LNCaP clone FGC (cell line): Measurements from ENCODE around the gene POU2F3.
"Not testable (repeated sequence)": the region's sequence is repeated elsewhere in the genome, so short reads cannot be mapped to it uniquely, and the experiment has no call there.

ENCODE experiments used
- DNase-seq: peaks from one replicate; pipeline ENCODE4 v3.0.0-alpha.2; 2011; ENCODE audit warnings: low read depth
- H3K4me3 ChIP-seq: 2 replicates; pipeline ENCODE4 v1.5.1; 2011; ENCODE audit warnings: mild to moderate bottlenecking, low read depth, low read length, control low read depth
- TF ChIP-seq, protein P1 (sequence below): IDR thresholded peaks from 2 replicates; pipeline ENCODE4 v1.5.1; 2012; ENCODE audit warnings: mild to moderate bottlenecking; ENCODE audit not compliant: control insufficient read depth, insufficient read depth; ENCODE audit errors: extremely low read depth

POU2F3 gene

GRCh38 chr11:120241277-120241676 is 1.3 kb downstream of the POU2F3 start:
- TF ChIP-seq, protein P1, sequence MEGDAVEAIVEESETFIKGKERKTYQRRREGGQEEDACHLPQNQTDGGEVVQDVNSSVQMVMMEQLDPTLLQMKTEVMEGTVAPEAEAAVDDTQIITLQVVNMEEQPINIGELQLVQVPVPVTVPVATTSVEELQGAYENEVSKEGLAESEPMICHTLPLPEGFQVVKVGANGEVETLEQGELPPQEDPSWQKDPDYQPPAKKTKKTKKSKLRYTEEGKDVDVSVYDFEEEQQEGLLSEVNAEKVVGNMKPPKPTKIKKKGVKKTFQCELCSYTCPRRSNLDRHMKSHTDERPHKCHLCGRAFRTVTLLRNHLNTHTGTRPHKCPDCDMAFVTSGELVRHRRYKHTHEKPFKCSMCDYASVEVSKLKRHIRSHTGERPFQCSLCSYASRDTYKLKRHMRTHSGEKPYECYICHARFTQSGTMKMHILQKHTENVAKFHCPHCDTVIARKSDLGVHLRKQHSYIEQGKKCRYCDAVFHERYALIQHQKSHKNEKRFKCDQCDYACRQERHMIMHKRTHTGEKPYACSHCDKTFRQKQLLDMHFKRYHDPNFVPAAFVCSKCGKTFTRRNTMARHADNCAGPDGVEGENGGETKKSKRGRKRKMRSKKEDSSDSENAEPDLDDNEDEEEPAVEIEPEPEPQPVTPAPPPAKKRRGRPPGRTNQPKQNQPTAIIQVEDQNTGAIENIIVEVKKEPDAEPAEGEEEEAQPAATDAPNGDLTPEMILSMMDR, result no peak
- DNase-seq, result peak; percentile 78
- no peak overlapping the region for H3K4me3 ChIP-seq

- no peak for DNase-seq
- no peak overlapping the region for H3K4me3 ChIP-seq
- TF ChIP-seq, protein P1, result no peak
These were observed 3.3 kb downstream of the POU2F3 start for GRCh38 chr11:120243221-120243620.

DNA sequence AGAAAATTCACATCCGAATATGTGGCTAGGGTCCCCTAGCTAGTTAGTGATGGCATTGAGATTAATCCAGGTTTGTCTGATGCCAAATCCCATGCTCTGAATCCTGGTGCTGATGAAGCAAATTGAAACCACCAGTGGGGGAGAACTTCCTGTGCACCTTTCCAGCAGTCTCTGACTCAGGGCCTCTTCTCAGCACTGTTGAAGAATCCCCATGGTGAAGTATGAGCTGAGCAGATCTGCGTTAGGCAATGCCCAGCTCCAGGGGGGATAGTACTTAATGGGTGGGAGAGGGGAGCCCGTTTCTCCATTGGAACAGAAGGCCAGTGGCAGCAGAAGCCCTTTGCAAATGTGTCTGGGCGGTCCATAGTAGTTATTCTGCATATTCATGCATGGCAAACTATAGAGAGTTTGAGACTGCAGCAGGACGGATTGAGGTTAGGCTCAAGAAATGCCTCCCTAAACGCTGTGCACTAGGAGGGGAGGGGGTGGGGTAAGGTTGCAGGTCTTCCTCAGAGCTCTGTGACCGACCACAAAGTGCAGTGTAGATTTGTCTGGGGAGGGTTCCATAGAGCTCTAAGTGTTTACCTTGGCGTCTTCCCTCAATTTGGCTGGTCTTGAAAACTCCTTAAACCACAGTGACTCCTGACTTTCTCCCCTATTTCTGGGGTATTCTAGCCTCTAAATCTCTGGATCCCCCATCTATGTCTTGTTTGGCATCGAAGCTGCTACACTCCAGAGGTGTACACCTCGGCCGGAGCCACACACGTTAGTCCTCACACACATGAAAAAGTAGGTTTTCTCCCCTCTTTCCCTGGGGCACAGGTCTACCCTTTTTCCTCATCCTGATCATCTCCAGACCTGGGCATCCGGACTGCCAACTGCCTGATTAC is 4.8 kb downstream of the POU2F3 start:
- no peak overlapping the region for H3K4me3 ChIP-seq
- no peak for DNase-seq
- TF ChIP-seq, protein P1, result no peak

DNA sequence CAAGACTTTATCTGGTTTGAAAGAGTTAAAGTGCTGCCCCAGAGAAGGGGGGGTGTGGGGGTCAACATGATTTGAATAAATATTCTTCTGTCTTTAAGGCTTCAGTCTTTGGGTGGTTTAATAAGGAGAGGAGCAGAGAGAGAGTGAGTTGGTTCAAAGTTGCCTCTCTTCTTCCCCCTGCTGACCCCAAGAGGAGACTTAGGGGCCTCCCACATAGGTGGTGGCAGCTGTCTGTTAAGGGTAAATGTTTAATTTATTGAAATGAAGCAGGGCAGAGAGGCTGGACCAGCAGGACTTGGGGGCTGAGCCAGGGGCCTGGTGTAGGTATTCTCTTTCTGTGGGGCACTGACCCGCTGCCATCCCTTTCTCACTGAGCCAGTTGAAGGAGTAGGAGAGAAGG is 5.5 kb downstream of the POU2F3 start:
- TF ChIP-seq, protein P1, result no peak
- no peak for DNase-seq
- H3K4me3 ChIP-seq, result no peak overlapping the region

GRCh38 chr11:120248551-120249278 is 8.8 kb downstream of the POU2F3 start:
- no peak for DNase-seq
- TF ChIP-seq, protein P1, result no peak
- H3K4me3 ChIP-seq, result no peak overlapping the region

GRCh38 chr11:120249279-120250262 is 9.6 kb downstream of the POU2F3 start:
- no peak for DNase-seq
- H3K4me3 ChIP-seq, result no peak overlapping the region
- TF ChIP-seq, protein P1, result no peak

DNA sequence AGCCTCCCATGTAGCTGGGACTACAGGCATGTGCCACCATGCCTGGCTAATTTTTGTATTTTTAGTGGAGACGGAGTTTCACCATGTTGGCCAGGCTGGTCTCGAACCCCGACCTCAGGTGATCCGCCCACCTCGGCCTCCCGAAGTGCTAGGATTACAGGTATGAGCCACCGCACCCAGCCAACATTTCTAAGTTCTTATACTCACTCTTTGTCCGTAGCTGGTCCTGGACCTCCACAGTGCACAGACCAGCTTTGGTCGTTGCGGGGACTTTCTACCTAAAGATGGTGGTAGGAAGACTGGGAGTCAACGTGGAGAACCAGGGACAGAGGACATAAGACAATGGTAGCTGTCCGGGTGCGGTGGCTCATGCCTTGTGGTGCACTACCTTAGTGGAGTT is 13.4 kb downstream of the POU2F3 start:
- not testable (repeated sequence) for H3K4me3 ChIP-seq, DNase-seq
